H1 (cell line): ENCODE data around the gene TFB1M. TPM values are rescaled to one million over a fixed set of nuclear protein-coding genes. Genes with fewer than 3 reads are reported as not detected.

Experiments
- CTCF ChIA-PET: fragments of 300-600 bp; sonication (Branson Sonifier 250); formaldehyde crosslinking; loops from one replicate; lab custom pipeline; 2021; ENCODE audit not compliant: partially characterized antibody; lab: Charles Lee
- POLR2A ChIA-PET: fragments of 300-600 bp; sonication (Branson Sonifier 250); formaldehyde crosslinking; loops from one replicate; lab custom pipeline; 2021; ENCODE audit warnings: inconsistent platforms; ENCODE audit not compliant: partially characterized antibody; lab: Charles Lee
- DNase-seq, 2 experiments: peaks; one replicate each; pipeline versions ENCODE4 v3.0.0 to v3.0.0-alpha.2; 2010 to 2022; ENCODE audit warnings: low spot score in 2 of 2, low read depth in 1 of 2, mixed read lengths in 1 of 2
- FAIRE-seq: peaks from 2 replicates; lab custom pipeline; 2011; peaks lifted over from hg19 to GRCh38; lab: Jason Lieb, UNC
- H2AFZ ChIP-seq: 2 replicates; pipeline ENCODE4 v1.8.1; 2012; ENCODE audit warnings: low read length, inconsistent platforms
- H2AK5ac ChIP-seq: 2 replicates; pipeline ENCODE4 v1.6.1; 2013; ENCODE audit warnings: low read depth, low read length
- H2BK120ac ChIP-seq: replicated peaks from 2 replicates; pipeline ENCODE3; 2013; ENCODE audit warnings: low read depth, low read length, inconsistent platforms
- H2BK12ac ChIP-seq: 2 replicates; pipeline ENCODE4 v1.6.1; 2013; ENCODE audit warnings: low read depth, low read length
- H2BK15ac ChIP-seq: 2 replicates; pipeline ENCODE4 v1.6.1; 2013; ENCODE audit warnings: low read length
- H2BK20ac ChIP-seq: 2 replicates; pipeline ENCODE4 v1.6.1; 2013; ENCODE audit warnings: low read length
- H2BK5ac ChIP-seq: 2 replicates; pipeline ENCODE4 v1.6.1; 2013; ENCODE audit warnings: low read depth, low read length
- H3K14ac ChIP-seq: 2 replicates; pipeline ENCODE4 v1.6.1; 2013; ENCODE audit warnings: inconsistent platforms; ENCODE audit not compliant: insufficient read length
- H3K18ac ChIP-seq: 2 replicates; pipeline ENCODE4 v1.6.1; 2013; ENCODE audit warnings: low read length; ENCODE audit errors: extremely low read depth
- H3K23ac ChIP-seq: 2 replicates; pipeline ENCODE4 v1.6.1; 2013; ENCODE audit warnings: inconsistent platforms; ENCODE audit not compliant: insufficient read length
- H3K23me2 ChIP-seq: 2 replicates; pipeline ENCODE4 v1.6.1; 2013; ENCODE audit warnings: low read depth, low read length
- H3K27ac ChIP-seq: 2 replicates; pipeline ENCODE4 v1.6.1; 2011; ENCODE audit warnings: low read depth, low read length, inconsistent platforms
- H3K27me3 ChIP-seq, 4 experiments: replicated peaks in 1 of 4; 1 replicate in 1 of 4; 2 replicates in 3 of 4; pipeline versions ENCODE4 v1.6.1 to v1.8.1; 2011 to 2013; ENCODE audit warnings: low read length in 3 of 4, mild to moderate bottlenecking in 3 of 4, inconsistent platforms in 2 of 4, mixed read lengths in 2 of 4, moderate library complexity in 1 of 4; ENCODE audit not compliant: control insufficient read depth in 3 of 4, insufficient read depth in 3 of 4; ENCODE audit errors: extremely low read depth in 1 of 4
- H3K36me3 ChIP-seq, 4 experiments: 2 replicates each; pipeline versions ENCODE4 v1.6.1 to v1.8.1; 2011 to 2013; ENCODE audit warnings: mild to moderate bottlenecking in 4 of 4, low read length in 3 of 4, moderate library complexity in 2 of 4, control low read depth in 1 of 4, inconsistent platforms in 1 of 4; ENCODE audit not compliant: insufficient read depth in 4 of 4, control insufficient read depth in 2 of 4
- H3K4ac ChIP-seq: replicated peaks from 2 replicates; pipeline ENCODE3; 2013; ENCODE audit warnings: low read length, low read depth, mixed read lengths, inconsistent platforms; ENCODE audit not compliant: insufficient read length
- H3K4me1 ChIP-seq, 4 experiments: replicated peaks in 1 of 4; 1 replicate in 1 of 4; 2 replicates in 3 of 4; pipeline versions ENCODE4 v1.6.1 to v1.8.1; 2011 to 2013; ENCODE audit warnings: low read length in 3 of 4, inconsistent platforms in 2 of 4, mixed read lengths in 1 of 4; ENCODE audit not compliant: insufficient read depth in 4 of 4, control insufficient read depth in 3 of 4
- H3K4me2 ChIP-seq, 2 experiments: 2 replicates each; pipeline versions ENCODE4 v1.6.1 to v1.8.1; 2011 to 2013; ENCODE audit warnings: low read depth in 2 of 2, low read length in 2 of 2, control low read depth in 1 of 2, inconsistent platforms in 1 of 2, mild to moderate bottlenecking in 1 of 2; ENCODE audit not compliant: insufficient read depth in 1 of 2
- H3K4me3 ChIP-seq, 4 experiments: fragments of 200-600, 300-600 bp in 1 of 4; sonication (generic), shearing (Covaris generic), sonication (Bioruptor Twin) in 1 of 4; 2 replicates each; pipeline versions ENCODE4 v1.5.1 to v1.8.1; 2011 to 2016; ENCODE audit warnings: low read length in 4 of 4, low read depth in 3 of 4, control low read depth in 2 of 4, inconsistent platforms in 2 of 4, mild to moderate bottlenecking in 2 of 4, mixed read lengths in 1 of 4, moderate library complexity in 1 of 4; ENCODE audit not compliant: insufficient read depth in 2 of 4; ENCODE audit errors: extremely low read depth in 1 of 4
- H3K56ac ChIP-seq: replicated peaks from 2 replicates; pipeline ENCODE3; 2013; ENCODE audit warnings: low read depth, mild to moderate bottlenecking, mixed read lengths, low read length, inconsistent platforms; ENCODE audit not compliant: insufficient read length
- H3K79me1 ChIP-seq: 2 replicates; pipeline ENCODE4 v1.6.1; 2013; ENCODE audit warnings: low read depth, low read length, control low read depth
- H3K79me2 ChIP-seq, 2 experiments: 2 replicates each; pipeline versions ENCODE4 v1.6.1 to v1.8.1; 2012 to 2013; ENCODE audit warnings: low read length in 2 of 2, mild to moderate bottlenecking in 2 of 2, inconsistent platforms in 1 of 2; ENCODE audit not compliant: insufficient read depth in 2 of 2, control insufficient read depth in 1 of 2
- H3K9ac ChIP-seq, 4 experiments: replicated peaks in 1 of 4; 1 replicate in 1 of 4; 2 replicates in 3 of 4; pipeline versions ENCODE4 v1.6.1 to v1.8.1; 2011 to 2013; ENCODE audit warnings: low read depth in 3 of 4, low read length in 3 of 4, control low read depth in 2 of 4, mild to moderate bottlenecking in 2 of 4, moderate library complexity in 2 of 4, inconsistent platforms in 1 of 4; ENCODE audit errors: extremely low read depth in 1 of 4
- H3K9me3 ChIP-seq, 2 experiments: 2 replicates each; pipeline versions ENCODE4 v1.6.1 to v1.8.1; 2012 to 2013; ENCODE audit warnings: mild to moderate bottlenecking in 2 of 2, moderate library complexity in 2 of 2, control low read depth in 1 of 2, inconsistent platforms in 1 of 2, low read depth in 1 of 2, low read length in 1 of 2, mixed read lengths in 1 of 2; ENCODE audit not compliant: insufficient read depth in 2 of 2
- H4K20me1 ChIP-seq, 2 experiments: replicated peaks in 1 of 2; 2 replicates each; pipeline versions ENCODE3 to v1.8.1; 2011 to 2013; ENCODE audit warnings: inconsistent platforms in 2 of 2, low read length in 2 of 2, mild to moderate bottlenecking in 1 of 2; ENCODE audit not compliant: insufficient read depth in 2 of 2, control insufficient read depth in 1 of 2
- H4K5ac ChIP-seq: 2 replicates; pipeline ENCODE4 v1.6.1; 2013; ENCODE audit warnings: low read length, low read depth, mixed read lengths, inconsistent platforms; ENCODE audit not compliant: insufficient read length
- H4K8ac ChIP-seq: 2 replicates; pipeline ENCODE4 v1.8.0; 2013; ENCODE audit warnings: mild to moderate bottlenecking, moderate library complexity, low read length, inconsistent platforms; ENCODE audit not compliant: insufficient read depth; ENCODE audit errors: extremely low read depth
- H4K91ac ChIP-seq: replicated peaks from 2 replicates; pipeline ENCODE3; 2013; ENCODE audit warnings: low read length, mixed read lengths, inconsistent platforms; ENCODE audit not compliant: insufficient read length
- BACH1 ChIP-seq: IDR thresholded peaks from 2 replicates; pipeline ENCODE4 v1.6.1; 2012; ENCODE audit warnings: low read length, improper control_type of control experiment
- CHD2 ChIP-seq: IDR thresholded peaks from 2 replicates; pipeline ENCODE4 v1.6.1; 2012; ENCODE audit warnings: low read length, improper control_type of control experiment
- CTBP2 ChIP-seq: IDR thresholded peaks from 2 replicates; pipeline ENCODE4 v1.7.0; 2011; ENCODE audit warnings: borderline replicate concordance, mild to moderate bottlenecking, moderate library complexity, mixed read lengths, low read length; ENCODE audit not compliant: insufficient read depth, insufficient read length
- EZH2 ChIP-seq: fragments of 200-600 bp; sonication (generic); IDR thresholded peaks from 2 replicates; pipeline ENCODE4 v1.7.1; 2012; ENCODE audit warnings: low read depth, mild to moderate bottlenecking, moderate library complexity, low read length, inconsistent platforms; ENCODE audit not compliant: severe bottlenecking
- GABPA ChIP-seq: IDR thresholded peaks from 2 replicates; pipeline ENCODE4 v1.6.1; 2011; ENCODE audit warnings: mild to moderate bottlenecking, low read length, moderate library complexity, borderline replicate concordance; ENCODE audit not compliant: insufficient read depth
- GTF2F1 ChIP-seq: IDR thresholded peaks from 2 replicates; pipeline ENCODE4 v1.6.1; 2012; ENCODE audit warnings: low read depth, low read length, improper control_type of control experiment, borderline replicate concordance
- MAFK ChIP-seq: IDR thresholded peaks from 2 replicates; pipeline ENCODE4 v1.6.1; 2012; ENCODE audit warnings: low read depth, mild to moderate bottlenecking, improper control_type of control experiment, low read length
- POLR2A ChIP-seq, 2 experiments: IDR thresholded peaks; 1 replicate in 1 of 2; 2 replicates in 1 of 2; pipeline ENCODE4 v1.6.1; 2011; ENCODE audit warnings: low read depth in 2 of 2, low read length in 2 of 2, mild to moderate bottlenecking in 2 of 2; ENCODE audit errors: control extremely low read depth in 1 of 2
- POU5F1 ChIP-seq: IDR thresholded peaks from 2 replicates; pipeline ENCODE4 v1.6.1; 2011; ENCODE audit warnings: low read depth, mild to moderate bottlenecking, low read length, moderate library complexity
- RAD21 ChIP-seq, 2 experiments: IDR thresholded peaks in 1 of 2; conservative IDR thresholded peaks in 1 of 2; 2 replicates each; pipeline ENCODE4 v1.6.1; 2011; ENCODE audit warnings: low read depth in 2 of 2, low read length in 2 of 2, improper control_type of control experiment in 1 of 2, inconsistent platforms in 1 of 2, mild to moderate bottlenecking in 1 of 2, moderate library complexity in 1 of 2
- SP4 ChIP-seq: IDR thresholded peaks from 2 replicates; pipeline ENCODE4 v1.6.1; 2012; ENCODE audit warnings: low read length, inconsistent platforms
- SUZ12 ChIP-seq: fragments of 200-600 bp; sonication (generic); IDR thresholded peaks from 2 replicates; pipeline ENCODE4 v1.6.1; 2012; ENCODE audit warnings: mild to moderate bottlenecking, inconsistent platforms, low read length, moderate library complexity, mixed read lengths
- WGBS, 2 experiments: shearing (Covaris generic) in 1 of 2; methylation state at CpG; one replicate each; pipeline versions ENCODE4 v1.1.6 to v1.1.7; 2013 to 2015; ENCODE audit warnings: low lambda C conversion rate in 2 of 2, mixed read lengths in 2 of 2, inconsistent platforms in 1 of 2, low coverage in 1 of 2, missing lambda C conversion rate in 1 of 2; ENCODE audit not compliant: insufficient replicate concordance in 2 of 2, insufficient coverage in 1 of 2, insufficient read length in 1 of 2; ENCODE audit errors: extremely low coverage in 1 of 2, missing lambda C conversion rate in 1 of 2; 5-methylcytosine and 5-hydroxymethylcytosine counted together
- polyA plus RNA-seq, 7 experiments: library from polyadenylated mRNA; depleted of rRNA in 3 of 7; stranded (reverse) in 5 of 7; unstranded in 2 of 7; fragments of >200 nt in 5 of 7; fragments of 200-250 nt in 2 of 7; gene quantifications; 1 replicate in 5 of 7; 2 replicates in 1 of 7; 4 replicates in 1 of 7; pipeline versions ENCODE4 v1.2.1 to v1.2.3, GENCODE V29; 2011 to 2013; ENCODE audit warnings: missing spikeins in 2 of 7, mixed read lengths in 2 of 7
- total RNA-seq: library from RNA; stranded (reverse); fragmentation: NEBNext Ultra II Directional; extraction: Animal tissue kit (Norgen Biotek cat#: 25700); gene quantifications from 2 replicates; pipeline ENCODE4 v1.2.1, GENCODE V29; 2021

Gene TFB1M
- total and polyA plus RNA-seq, 2 of the 8 experiments (the other 6 are each of a cell fraction or from before 2014, with no cell fraction given): 28.2 to 49.4 TPM

DNA sequence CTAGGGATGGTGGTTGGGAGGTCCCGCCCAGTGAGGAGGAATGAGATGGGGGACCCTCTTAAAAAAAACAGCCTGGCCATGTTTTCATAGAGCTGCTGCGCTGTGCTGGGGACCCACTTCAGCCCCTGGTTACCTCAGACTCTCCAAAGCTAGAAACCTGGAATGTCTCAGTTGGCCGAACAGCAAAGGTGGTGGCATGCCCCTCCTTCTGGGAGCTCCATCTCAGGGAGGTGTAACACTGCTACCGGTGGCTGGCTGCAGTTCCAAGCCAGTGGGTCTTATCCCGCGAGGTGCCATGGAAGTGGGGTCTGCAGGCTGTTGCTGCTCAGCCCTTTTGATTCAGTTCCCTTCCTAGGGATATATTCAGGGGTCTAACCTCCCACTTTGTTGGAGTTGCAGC lies 35.7 kb upstream of the TFB1M start:
- Histone ChIP-seq H3K4me3 (no peak overlapping the region), H2BK15ac (no peak overlapping the region), H3K27me3 (no peaks in the 10 kb centered on the region), H2BK5ac (no peak overlapping the region), H3K18ac (no peak overlapping the region), H3K4me2 (no peak overlapping the region), H3K27ac (no peak overlapping the region), H2AK5ac (no peak overlapping the region), H3K4me1 (no peaks in the 10 kb centered on the region), H3K14ac (no peak overlapping the region), H3K9me3 (no peaks in the 10 kb centered on the region), H3K36me3 (no peaks in the 10 kb centered on the region), H2AFZ (no peak overlapping the region), H3K56ac (no peak overlapping the region), H4K8ac (no peak overlapping the region), H3K79me1 (no peaks in the 10 kb centered on the region), H4K91ac (no peak overlapping the region), H4K5ac (no peak overlapping the region), H3K4ac (no peak overlapping the region), H2BK20ac (no peak overlapping the region), H3K23me2 (no peaks in the 10 kb centered on the region), H3K23ac (no peak overlapping the region), H4K20me1 (no peaks in the 10 kb centered on the region), H2BK12ac (no peak overlapping the region), H2BK120ac (no peak overlapping the region), H3K9ac (no peak overlapping the region), H3K79me2 (no peaks in the 10 kb centered on the region)
- ChIA-PET POLR2A (no interaction called here), CTCF (interaction anchor here (0.6 to 1.6 kb wide), 3 partner anchors 10 to 1405 kb away, joined by 4 to 6 read pairs (median 5); no protein-coding TSS in a partner anchor)
- no peak for TF ChIP-seq EZH2
- TF ChIP-seq CHD2: no peak
- TF ChIP-seq SUZ12: no peak
- TF ChIP-seq POLR2A (IDR thresholded peaks at IDR 0.05; ENCODE audit: control extremely low read depth in 1 of 2, low read depth in 2 of 2, low read length in 2 of 2): no peak
- no peak for TF ChIP-seq POU5F1
- TF ChIP-seq MAFK: no peak
- no peak for TF ChIP-seq SP4
- no peak for TF ChIP-seq GABPA
- TF ChIP-seq BACH1: no peak
- TF ChIP-seq RAD21 (IDR thresholded peaks at IDR 0.05 in 1 of 2, conservative IDR thresholded peaks at IDR 0.05 in 1 of 2; ENCODE audit: low read depth in 2 of 2, low read length in 2 of 2): no peak
- TF ChIP-seq GTF2F1: no peak
- no peak for TF ChIP-seq CTBP2
- no peak for DNase-seq
- no peak for FAIRE-seq
- 88% methylated on average over 6 of the region's 6 CpGs; no CpG with 5 or more reads in 1 of the 2 experiments for WGBS, 2 experiments
